GM20000 (cell line): ENCODE data around the gene SIGLECL1.

Source experiments
- DNase-seq: peaks from one replicate; pipeline ENCODE4 v3.0.0; 2012; ENCODE audit warnings: low spot score
- CTCF ChIP-seq: IDR thresholded peaks from 2 replicates; pipeline ENCODE4 v1.5.1; 2012; ENCODE audit warnings: mild to moderate bottlenecking, control low read depth; ENCODE audit errors: extremely low read depth, missing control alignments

The SIGLECL1 gene

GRCh38 chr19:51292971-51293370, 42.1 kb downstream of the SIGLECL1 start:
- no peak for TF ChIP-seq CTCF
- no peak for DNase-seq

GRCh38 chr19:51293571-51294210, 42.8 kb downstream of the SIGLECL1 start:
- TF ChIP-seq CTCF: no peak
- no peak for DNase-seq

GRCh38 chr19:51294211-51294976, 43.5 kb downstream of the SIGLECL1 start:
- no peak for TF ChIP-seq CTCF
- DNase-seq: no peak

- no peak for DNase-seq
- TF ChIP-seq CTCF: no peak
Measured at GRCh38 chr19:51294977-51295375, 44.1 kb downstream of the SIGLECL1 start.

- DNase-seq: no peak
Measured at GRCh38 chr19:51295382-51296126, 44.7 kb downstream of the SIGLECL1 start.

GRCh38 chr19:51296336-51297093, 45.6 kb downstream of the SIGLECL1 start:
- no peak for DNase-seq
- no peak for TF ChIP-seq CTCF

More at GRCh38 chr19:51295382-51296126, 44.7 kb downstream of the SIGLECL1 start:
- TF ChIP-seq CTCF: no peak
